Measurements from ENCODE around the gene SLC12A7.

- TF ChIP-seq POLR2A (IDR thresholded peaks at IDR 0.05; ENCODE audit: low read length) (no peak), GATA1 (IDR thresholded peaks at IDR 0.05; ENCODE audit: low read depth, low read length) (no peak)
Observed at GRCh38 chr5:1054018-1054798, 57.7 kb downstream of the SLC12A7 start.
